ENCODE data around the gene AFTPH. TPM values are rescaled to one million over a fixed set of nuclear protein-coding genes. Genes with fewer than 3 reads are reported as not detected.

Gene AFTPH
- total RNA-seq, 2 experiments from 2014 or later, result 24.2 to 24.3 TPM

- Histone ChIP-seq H3K27me3 (ENCODE audit: control insufficient read depth in 1 of 2, insufficient read depth in 2 of 2, low read length in 2 of 2) (no peaks in the 10 kb centered on the region), H3K9me3 (ENCODE audit: control insufficient read depth in 1 of 2, insufficient read depth in 1 of 2, low read length in 2 of 2) (no peaks in the 10 kb centered on the region), H3K27ac (ENCODE audit: low read depth in 1 of 2, low read length in 2 of 2) (no peak overlapping the region), H3K36me3 (ENCODE audit: insufficient read depth, low read length) (no peaks in the 10 kb centered on the region), H3K4me1 (ENCODE audit: insufficient read depth, low read length) (peaks cover 15% of the 10 kb centered on the region), H3K4me3 (ENCODE audit: low read length) (no peak overlapping the region)
- H3K9me3 Mint-ChIP-seq, result no peaks in the 10 kb centered on the region
- ATAC-seq (ENCODE audit: poor library complexity), result no peak
- intact Hi-C loops (cut with DNase I, micrococcal nuclease), result loop anchor here in 1 of 2 experiments (5.0 kb wide), 1 partner anchor 797 kb away; no protein-coding TSS in a partner anchor
- ChIA-PET POLR2A (interaction anchor here (0.7 kb wide), 1 partner anchor 425 kb away, joined by 3 read pairs; no protein-coding TSS in a partner anchor), CTCF (interaction anchor here (1.8 to 3.0 kb wide), 5 partner anchors 12 to 440 kb away, joined by 4 to 40 read pairs (median 11); no protein-coding TSS in a partner anchor)
- no peak for DNase-seq
- no peak overlapping the region for H3K27ac Mint-ChIP-seq
- no peaks in the 10 kb centered on the region for H3K36me3 Mint-ChIP-seq (ENCODE audit: low read depth)
- peaks cover 11% of the 10 kb centered on the region for H3K27me3 Mint-ChIP-seq
- H3K4me3 Mint-ChIP-seq, result no peak overlapping the region
- H3K4me1 Mint-ChIP-seq (ENCODE audit: low read depth), result peaks cover 11% of the 10 kb centered on the region
- no peak for TF ChIP-seq CTCF (IDR thresholded peaks at IDR 0.05)
Observed at GRCh38 chr2:64489081-64489751, 34.9 kb upstream of the AFTPH start.

DNA sequence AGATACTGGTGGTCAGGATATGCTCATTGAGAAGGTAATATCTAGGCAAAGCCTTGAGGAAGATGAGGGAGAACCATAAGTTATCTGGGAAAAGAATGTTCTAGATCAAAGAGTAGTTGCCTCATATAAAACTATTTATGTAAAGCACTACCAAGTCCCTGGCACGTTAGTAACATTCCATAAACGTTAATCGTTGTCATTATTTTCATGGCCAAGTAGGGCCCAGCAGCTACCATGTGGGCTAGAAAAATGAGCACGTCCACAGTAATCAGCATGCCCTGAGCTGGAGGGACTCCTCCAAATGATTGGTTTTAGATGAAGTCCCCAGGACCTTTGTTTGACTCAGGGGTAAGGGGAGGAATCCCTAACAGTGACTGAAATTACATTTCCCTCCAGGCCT lies 32.7 kb upstream of the AFTPH start:
- Histone ChIP-seq H3K4me1 (ENCODE audit: insufficient read depth, low read length) (peaks cover 15% of the 10 kb centered on the region), H3K9me3 (ENCODE audit: control insufficient read depth in 1 of 2, insufficient read depth in 1 of 2, low read length in 2 of 2) (no peaks in the 10 kb centered on the region), H3K36me3 (ENCODE audit: insufficient read depth, low read length) (no peaks in the 10 kb centered on the region), H3K27me3 (ENCODE audit: control insufficient read depth in 1 of 2, insufficient read depth in 2 of 2, low read length in 2 of 2) (no peaks in the 10 kb centered on the region), H3K27ac (ENCODE audit: low read depth in 1 of 2, low read length in 2 of 2) (no peak overlapping the region), H3K4me3 (ENCODE audit: low read length) (no peak overlapping the region)
- Mint-ChIP-seq H3K4me3 (no peak overlapping the region), H3K9me3 (no peaks in the 10 kb centered on the region), H3K36me3 (ENCODE audit: low read depth) (no peaks in the 10 kb centered on the region), H3K27me3 (peaks cover 17% of the 10 kb centered on the region), H3K27ac (no peak overlapping the region), H3K4me1 (ENCODE audit: low read depth) (peaks cover 11% of the 10 kb centered on the region)
- ATAC-seq (ENCODE audit: poor library complexity) (no peak), DNase-seq (no peak)
- intact Hi-C loops (cut with DNase I, micrococcal nuclease), result no loop called here
- TF ChIP-seq CTCF (IDR thresholded peaks at IDR 0.05), result no peak
- ChIA-PET POLR2A (no interaction called here), CTCF (interaction anchor here (1.2 kb wide), 1 partner anchor 161 kb away, joined by 4 read pairs; no protein-coding TSS in a partner anchor)

- ATAC-seq (ENCODE audit: poor library complexity), result no peak
- Mint-ChIP-seq H3K27me3 (peaks cover 17% of the 10 kb centered on the region), H3K36me3 (ENCODE audit: low read depth) (no peaks in the 10 kb centered on the region), H3K4me3 (no peak overlapping the region), H3K9me3 (no peaks in the 10 kb centered on the region), H3K4me1 (ENCODE audit: low read depth) (peaks cover 11% of the 10 kb centered on the region), H3K27ac (no peak overlapping the region)
- no peak for TF ChIP-seq CTCF (IDR thresholded peaks at IDR 0.05)
- CTCF ChIA-PET, result interaction anchor here (1.2 kb wide), 1 partner anchor 162 kb away, joined by 4 read pairs; no protein-coding TSS in a partner anchor
- H3K36me3 ChIP-seq (ENCODE audit: insufficient read depth, low read length), result no peaks in the 10 kb centered on the region
- H3K4me1 ChIP-seq (ENCODE audit: insufficient read depth, low read length), result peaks cover 15% of the 10 kb centered on the region
- no peaks in the 10 kb centered on the region for H3K9me3 ChIP-seq (ENCODE audit: control insufficient read depth in 1 of 2, insufficient read depth in 1 of 2, low read length in 2 of 2)
- H3K4me3 ChIP-seq (ENCODE audit: low read length), result no peak overlapping the region
- intact Hi-C loops (cut with DNase I, micrococcal nuclease), result no loop called here
- no peaks in the 10 kb centered on the region for H3K27me3 ChIP-seq (ENCODE audit: control insufficient read depth in 1 of 2, insufficient read depth in 2 of 2, low read length in 2 of 2)
- H3K27ac ChIP-seq (ENCODE audit: low read depth in 1 of 2, low read length in 2 of 2), result no peak overlapping the region
- POLR2A ChIA-PET, result no interaction called here
- no peak for DNase-seq
Observed at GRCh38 chr2:64492272-64492671, 31.9 kb upstream of the AFTPH start.
